Activated B cell treated with CpG ODN at 0.5 μM for 24 hours (primary cell): ENCODE measurements around the gene PHLDB3. TPM values are rescaled to one million over a fixed set of nuclear protein-coding genes. Genes with fewer than 3 reads are reported as not detected.

Experiments used
- ATAC-seq: fragments of 200-7000 bp; cut with Tn5 transposase; one replicate; pipeline ENCODE4 v1.10.0; 2021; ENCODE audit warnings: low read depth, mild to moderate bottlenecking, moderate library complexity
- CTCF ChIA-PET: fragments of 350-600 bp; sonication (Branson Sonifier 250); formaldehyde crosslinking; loops from one replicate; lab custom pipeline; 2021; ENCODE audit warnings: antibody characterized with exemption; lab: Charles Lee
- POLR2A ChIA-PET: fragments of 350-600 bp; sonication (Branson Sonifier 250); formaldehyde crosslinking; loops from one replicate; lab custom pipeline; 2021; ENCODE audit warnings: antibody characterized with exemption; lab: Charles Lee
- DNase-seq: peaks from one replicate; pipeline ENCODE4 v3.0.0; 2022
- H3K27ac Mint-ChIP-seq: one replicate; pipeline ENCODE4 v1.8.0; 2020; ENCODE audit warnings: mixed read lengths
- H3K27me3 Mint-ChIP-seq: one replicate; pipeline ENCODE4 v1.8.0; 2021; ENCODE audit warnings: mixed read lengths
- H3K36me3 Mint-ChIP-seq: one replicate; pipeline ENCODE4 v1.8.0; 2021; ENCODE audit warnings: low read depth, mixed read lengths
- H3K4me1 Mint-ChIP-seq: one replicate; pipeline ENCODE4 v1.8.0; 2021; ENCODE audit warnings: mixed read lengths
- H3K4me3 Mint-ChIP-seq: one replicate; pipeline ENCODE4 v1.8.0; 2020; ENCODE audit warnings: mild to moderate bottlenecking, mixed read lengths
- H3K9me3 Mint-ChIP-seq: one replicate; pipeline ENCODE4 v1.8.0; 2020; ENCODE audit warnings: mixed read lengths
- intact Hi-C: fragments of 100-400 bp; cut with micrococcal nuclease; formaldehyde crosslinking; loops from one replicate; pipeline ENCODE4 v1.15.1; 2024
- total RNA-seq: library from RNA; stranded (reverse); gene quantifications from 2 replicates; pipeline ENCODE4 v1.2.3, GENCODE V29; 2022
- TF ChIP-seq, protein P1 (sequence below): fragments of 200-600 bp; IDR thresholded peaks from one replicate; pipeline ENCODE4 v1.8.0; 2022; ENCODE audit warnings: antibody characterized with exemption, mild to moderate bottlenecking

The PHLDB3 gene
- total RNA-seq, 1 donor from 2014 or later = 32.2 TPM

DNA sequence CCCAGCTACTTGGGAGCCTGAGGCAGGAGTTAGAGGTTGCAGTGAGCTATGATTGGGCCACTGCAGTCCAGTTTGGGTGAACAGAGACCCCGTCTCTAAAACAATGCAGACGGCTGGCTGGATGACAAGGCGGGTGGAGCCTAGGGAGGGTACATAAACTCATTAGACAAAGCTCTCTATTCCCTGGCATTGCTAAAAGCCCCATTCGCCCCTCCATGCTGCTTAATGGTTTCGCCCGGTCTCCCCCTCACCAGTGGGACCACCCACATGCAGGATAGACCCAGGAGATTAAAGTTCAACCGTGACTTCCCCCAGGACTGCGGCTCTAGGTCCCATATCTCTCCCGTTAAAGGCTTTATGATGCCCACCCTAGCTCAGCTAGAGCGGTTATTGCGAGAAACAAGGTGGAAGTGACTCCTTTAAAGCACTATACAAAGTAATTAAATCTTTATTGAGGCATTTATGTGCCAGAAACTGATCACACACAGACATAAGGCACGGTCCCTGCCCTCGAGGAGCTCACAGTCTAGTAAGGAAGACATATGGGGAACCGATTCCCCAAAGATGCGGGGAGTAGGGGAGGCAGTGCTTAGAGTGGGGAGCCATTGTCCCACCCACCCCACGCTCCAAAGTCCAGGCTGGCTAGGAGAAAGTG is 44.1 kb downstream of the PHLDB3 start:
- Mint-ChIP-seq H3K4me1 (peaks cover 17% of the 10 kb centered on the region), H3K36me3 (no peaks in the 10 kb centered on the region), H3K9me3 (no peaks in the 10 kb centered on the region), H3K27ac (no peak overlapping the region), H3K27me3 (peaks cover 6% of the 10 kb centered on the region), H3K4me3 (no peak overlapping the region)
- ChIA-PET POLR2A (interaction anchor here (2.4 kb wide), 1 partner anchor 44 kb away, joined by 8 read pairs; the partner anchor contains the start of gene PHLDB3), CTCF (interaction anchor here (0.7 to 1.0 kb wide), 2 partner anchors 11 to 134 kb away, joined by 3 read pairs; no protein-coding TSS in a partner anchor)
- TF ChIP-seq, protein P1, sequence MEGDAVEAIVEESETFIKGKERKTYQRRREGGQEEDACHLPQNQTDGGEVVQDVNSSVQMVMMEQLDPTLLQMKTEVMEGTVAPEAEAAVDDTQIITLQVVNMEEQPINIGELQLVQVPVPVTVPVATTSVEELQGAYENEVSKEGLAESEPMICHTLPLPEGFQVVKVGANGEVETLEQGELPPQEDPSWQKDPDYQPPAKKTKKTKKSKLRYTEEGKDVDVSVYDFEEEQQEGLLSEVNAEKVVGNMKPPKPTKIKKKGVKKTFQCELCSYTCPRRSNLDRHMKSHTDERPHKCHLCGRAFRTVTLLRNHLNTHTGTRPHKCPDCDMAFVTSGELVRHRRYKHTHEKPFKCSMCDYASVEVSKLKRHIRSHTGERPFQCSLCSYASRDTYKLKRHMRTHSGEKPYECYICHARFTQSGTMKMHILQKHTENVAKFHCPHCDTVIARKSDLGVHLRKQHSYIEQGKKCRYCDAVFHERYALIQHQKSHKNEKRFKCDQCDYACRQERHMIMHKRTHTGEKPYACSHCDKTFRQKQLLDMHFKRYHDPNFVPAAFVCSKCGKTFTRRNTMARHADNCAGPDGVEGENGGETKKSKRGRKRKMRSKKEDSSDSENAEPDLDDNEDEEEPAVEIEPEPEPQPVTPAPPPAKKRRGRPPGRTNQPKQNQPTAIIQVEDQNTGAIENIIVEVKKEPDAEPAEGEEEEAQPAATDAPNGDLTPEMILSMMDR = no peak
- intact Hi-C loops = no loop called here
- DNase-seq (no peak), ATAC-seq (no peak)

DNA sequence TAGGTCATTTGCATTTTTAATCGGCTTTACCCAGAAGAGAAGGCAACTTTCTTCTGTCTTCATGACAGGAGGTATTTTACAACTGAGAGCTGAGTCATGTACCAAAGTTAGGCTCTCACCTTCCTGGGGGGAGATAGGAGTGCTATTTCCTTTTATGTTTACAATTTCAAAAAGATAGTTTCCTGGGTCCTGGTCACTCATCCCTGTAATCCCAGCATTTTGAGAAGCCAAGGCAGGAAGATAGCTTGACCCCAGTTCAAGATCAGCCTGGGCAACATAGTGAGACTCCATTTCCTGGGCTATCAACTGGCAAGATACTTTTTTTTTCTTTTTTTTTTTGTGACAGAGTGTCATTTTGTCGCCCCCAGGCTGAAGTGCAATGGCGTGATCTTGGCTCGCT is 46.7 kb downstream of the PHLDB3 start:
- POLR2A ChIA-PET = no interaction called here
- H3K9me3 Mint-ChIP-seq = no peaks in the 10 kb centered on the region
- no peaks in the 10 kb centered on the region for H3K4me1 Mint-ChIP-seq
- ATAC-seq = no peak
- TF ChIP-seq, protein P1 = no peak
- no peaks in the 10 kb centered on the region for H3K36me3 Mint-ChIP-seq
- CTCF ChIA-PET = no interaction called here
- no peak overlapping the region for H3K27ac Mint-ChIP-seq
- H3K27me3 Mint-ChIP-seq = peaks cover 7% of the 10 kb centered on the region
- intact Hi-C loops = no loop called here
- no peak for DNase-seq
- no peak overlapping the region for H3K4me3 Mint-ChIP-seq

DNA sequence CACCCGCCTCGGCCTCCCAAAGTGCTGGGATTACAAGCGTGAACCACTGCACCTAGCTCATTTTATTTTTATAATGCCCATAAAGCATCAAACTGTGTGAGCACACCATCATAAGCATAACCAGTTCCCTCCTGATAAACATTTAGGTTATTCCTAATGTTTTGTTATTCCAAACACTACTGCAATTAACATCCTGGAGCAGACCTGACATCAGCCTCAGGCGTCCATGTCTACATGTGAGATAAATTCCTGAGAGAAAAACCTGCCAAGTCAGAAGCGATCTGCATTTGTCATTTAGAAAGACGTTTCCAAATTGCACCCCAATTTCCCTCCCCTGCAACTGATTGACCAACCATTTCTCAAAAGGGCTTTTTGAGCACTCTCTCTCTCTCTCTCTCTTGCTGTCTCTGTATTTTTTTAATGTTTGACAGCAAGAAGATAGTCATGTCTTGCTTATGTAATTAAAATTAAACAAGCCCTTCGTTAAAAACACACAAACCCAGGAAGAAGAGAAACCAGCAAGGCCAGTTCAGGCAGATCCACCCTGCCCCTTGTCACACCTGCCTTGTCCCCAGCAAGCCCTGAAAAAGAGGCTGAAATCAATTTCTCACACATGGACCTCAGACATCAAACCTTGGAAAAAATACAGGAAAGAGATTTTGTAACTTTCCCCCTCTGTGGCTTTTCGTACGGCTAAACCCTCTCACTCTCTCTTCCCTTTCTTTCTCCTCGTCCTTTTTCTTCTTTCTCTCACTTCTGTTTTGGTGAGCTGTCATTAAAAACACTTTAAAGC is 49.0 kb downstream of the PHLDB3 start:
- CTCF ChIA-PET = interaction anchor here (1.0 kb wide), 1 partner anchor 64 kb away, joined by 5 read pairs; no protein-coding TSS in a partner anchor
- intact Hi-C loops = no loop called here
- Mint-ChIP-seq H3K27ac (no peak overlapping the region), H3K27me3 (peaks cover 7% of the 10 kb centered on the region), H3K4me1 (no peaks in the 10 kb centered on the region), H3K4me3 (no peak overlapping the region), H3K9me3 (peaks cover 4% of the 10 kb centered on the region), H3K36me3 (no peaks in the 10 kb centered on the region)
- no peak for DNase-seq
- no peak for ATAC-seq
- TF ChIP-seq, protein P1 = no peak
- POLR2A ChIA-PET = no interaction called here

DNA sequence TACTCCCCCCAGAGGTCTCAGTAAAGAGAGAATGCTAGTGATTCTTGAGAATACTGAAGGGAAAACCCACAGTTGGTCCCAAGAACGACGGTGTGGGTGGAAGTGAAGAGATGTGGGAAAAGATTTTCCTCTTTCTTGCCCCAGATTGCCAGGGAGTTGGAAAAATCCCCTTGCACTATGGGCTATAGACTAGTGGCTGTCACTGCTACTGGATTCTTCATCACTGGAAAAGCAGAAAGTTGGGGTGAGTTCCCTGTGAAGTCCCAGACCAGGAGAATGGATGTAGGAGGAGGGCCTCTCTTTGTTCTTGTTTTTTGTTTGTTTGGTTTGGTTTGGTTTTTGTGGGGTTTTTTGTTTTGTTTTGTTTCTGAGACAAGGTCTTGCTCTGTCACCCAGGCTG is 50.5 kb downstream of the PHLDB3 start:
- no peak for DNase-seq
- intact Hi-C loops = no loop called here
- Mint-ChIP-seq H3K9me3 (peaks cover 4% of the 10 kb centered on the region), H3K36me3 (no peaks in the 10 kb centered on the region), H3K4me3 (no peak overlapping the region), H3K4me1 (no peaks in the 10 kb centered on the region), H3K27ac (no peak overlapping the region), H3K27me3 (peaks cover 3% of the 10 kb centered on the region)
- CTCF ChIA-PET = interaction anchor here (1.1 kb wide), 1 partner anchor 65 kb away, joined by 3 read pairs; no protein-coding TSS in a partner anchor
- TF ChIP-seq, protein P1 = no peak
- POLR2A ChIA-PET = no interaction called here
- ATAC-seq = no peak

DNA sequence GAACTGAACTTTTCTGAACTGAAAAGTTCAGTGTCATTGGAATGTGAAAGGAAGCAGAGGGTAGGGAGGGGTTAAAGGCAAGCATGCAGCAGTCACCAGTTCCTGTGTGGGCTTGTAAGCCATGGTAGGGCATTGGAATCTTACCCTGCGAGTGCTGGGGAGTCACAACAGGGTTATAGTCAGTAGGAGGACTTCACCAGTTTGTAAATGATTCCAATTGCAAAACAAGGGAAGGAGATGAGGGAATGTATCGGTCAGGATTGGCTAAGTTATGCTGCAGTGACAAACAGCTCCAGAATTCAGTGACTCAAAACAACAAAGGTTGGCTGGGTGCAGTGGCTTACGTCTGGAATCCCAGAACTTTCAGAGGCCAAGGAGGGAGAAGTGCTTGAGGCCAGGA is 52.0 kb downstream of the PHLDB3 start:
- no peak for DNase-seq
- no peak for ATAC-seq
- ChIA-PET POLR2A (no interaction called here), CTCF (no interaction called here)
- no peaks in the 10 kb centered on the region for H3K36me3 Mint-ChIP-seq
- TF ChIP-seq, protein P1 = no peak
- H3K9me3 Mint-ChIP-seq = peaks cover 4% of the 10 kb centered on the region
- no peak overlapping the region for H3K4me3 Mint-ChIP-seq
- no peaks in the 10 kb centered on the region for H3K4me1 Mint-ChIP-seq
- H3K27ac Mint-ChIP-seq = no peak overlapping the region
- peaks cover 3% of the 10 kb centered on the region for H3K27me3 Mint-ChIP-seq
- intact Hi-C loops = no loop called here
